ENCODE data around the gene PCDHGC3.
A peak's percentile ranks its signal among the peaks of the same experiment; 100 is the strongest.

PCDHGC3 gene

DNA sequence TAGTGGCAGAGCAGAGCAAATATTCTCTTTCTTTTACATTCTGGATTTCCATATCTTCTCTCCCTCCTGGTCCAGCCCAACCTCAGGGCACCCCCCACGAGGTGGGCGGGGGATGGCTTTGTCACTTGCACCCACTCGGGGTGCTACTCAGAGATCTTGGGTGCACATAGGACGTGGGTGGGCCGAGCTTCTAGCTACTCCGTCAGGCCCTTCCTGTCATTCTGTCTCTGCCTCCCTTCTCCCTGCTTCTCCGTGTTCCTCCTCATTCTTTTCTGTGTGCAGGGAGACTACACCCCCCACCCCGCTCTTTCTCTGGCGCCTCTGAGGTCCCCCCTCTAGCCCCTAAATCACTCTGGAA is 32.7 kb downstream of the PCDHGC3 start:
- DNase-seq (ENCODE audit: low read depth, low spot score), result no peak

DNA sequence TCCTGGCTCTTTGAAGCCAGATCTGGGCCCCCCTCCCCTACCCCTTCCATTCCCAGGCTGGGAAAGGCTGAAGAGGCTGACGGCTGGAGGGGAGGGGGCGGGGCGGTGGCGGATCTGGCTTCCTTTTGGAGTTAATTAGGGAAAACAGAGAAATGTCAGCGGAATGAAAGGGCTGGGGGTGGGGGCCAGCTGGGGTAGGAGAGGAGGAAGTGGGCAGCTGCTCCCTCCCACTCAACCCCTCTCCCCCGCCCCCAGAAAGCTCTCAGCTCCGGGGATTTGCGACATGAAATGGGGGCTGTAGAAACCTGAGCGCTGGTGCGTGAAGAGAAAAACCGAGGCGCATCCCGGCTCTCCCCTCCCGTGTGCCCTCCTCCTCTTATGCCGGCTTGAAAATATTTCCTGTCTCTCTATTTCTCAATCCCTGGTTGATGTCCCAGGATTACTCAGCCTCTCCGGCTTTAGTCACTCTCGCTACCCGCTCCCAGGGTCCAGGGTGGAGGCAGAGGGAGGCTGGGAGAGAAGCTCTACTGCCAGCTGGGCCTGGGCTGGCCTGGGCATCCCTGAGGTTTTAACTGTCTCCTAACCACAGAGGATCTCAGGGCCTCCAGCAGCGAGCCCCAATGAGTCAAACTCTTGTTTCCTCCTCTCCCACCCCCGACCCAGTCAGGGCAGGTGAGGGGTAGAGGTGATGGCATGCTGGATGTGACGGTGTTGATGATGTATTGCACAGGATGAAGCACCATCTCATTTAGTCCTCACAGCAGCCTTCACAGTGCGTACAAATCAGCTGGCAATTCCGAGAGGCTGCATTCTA is 33.2 kb downstream of the PCDHGC3 start:
- no peak for DNase-seq (ENCODE audit: low read depth, low spot score)

DNA sequence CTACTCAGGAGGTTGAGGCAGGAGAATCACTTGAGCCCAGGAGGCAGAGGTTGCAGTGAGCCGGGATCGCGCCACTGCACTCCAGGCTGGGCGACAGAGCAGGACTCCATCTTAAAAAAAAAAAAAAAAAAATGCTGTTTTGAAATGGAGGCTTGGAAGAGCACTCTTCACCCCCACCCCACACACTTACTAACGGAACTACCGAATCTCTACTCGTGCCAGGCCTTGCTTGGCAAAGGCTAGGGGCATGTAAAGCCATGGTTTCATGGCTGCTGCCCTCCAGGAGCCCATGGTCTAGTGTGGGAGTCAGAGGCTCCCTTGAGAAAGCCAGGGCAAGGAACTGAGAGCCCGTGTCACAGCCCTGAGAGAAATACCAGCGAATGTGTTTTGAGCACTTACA is 34.4 kb downstream of the PCDHGC3 start:
- no peak for DNase-seq (ENCODE audit: low read depth, low spot score)

DNA sequence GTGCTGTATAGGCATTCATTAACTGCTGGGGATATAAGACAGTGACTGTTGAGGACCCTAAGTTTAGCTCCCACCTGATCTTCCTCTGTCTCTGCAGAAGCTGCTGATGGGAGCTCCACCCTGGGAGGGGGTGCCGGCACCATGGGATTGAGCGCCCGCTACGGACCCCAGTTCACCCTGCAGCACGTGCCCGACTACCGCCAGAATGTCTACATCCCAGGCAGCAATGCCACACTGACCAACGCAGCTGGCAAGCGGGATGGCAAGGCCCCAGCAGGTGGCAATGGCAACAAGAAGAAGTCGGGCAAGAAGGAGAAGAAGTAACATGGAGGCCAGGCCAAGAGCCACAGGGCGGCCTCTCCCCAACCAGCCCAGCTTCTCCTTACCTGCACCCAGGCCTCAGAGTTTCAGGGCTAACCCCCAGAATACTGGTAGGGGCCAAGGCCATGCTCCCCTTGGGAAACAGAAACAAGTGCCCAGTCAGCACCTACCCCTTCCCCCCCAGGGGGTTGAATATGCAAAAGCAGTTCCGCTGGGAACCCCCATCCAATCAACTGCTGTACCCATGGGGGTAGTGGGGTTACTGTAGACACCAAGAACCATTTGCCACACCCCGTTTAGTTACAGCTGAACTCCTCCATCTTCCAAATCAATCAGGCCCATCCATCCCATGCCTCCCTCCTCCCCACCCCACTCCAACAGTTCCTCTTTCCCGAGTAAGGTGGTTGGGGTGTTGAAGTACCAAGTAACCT is 35.3 kb downstream of the PCDHGC3 start:
- no peak for DNase-seq (ENCODE audit: low read depth, low spot score)

DNA sequence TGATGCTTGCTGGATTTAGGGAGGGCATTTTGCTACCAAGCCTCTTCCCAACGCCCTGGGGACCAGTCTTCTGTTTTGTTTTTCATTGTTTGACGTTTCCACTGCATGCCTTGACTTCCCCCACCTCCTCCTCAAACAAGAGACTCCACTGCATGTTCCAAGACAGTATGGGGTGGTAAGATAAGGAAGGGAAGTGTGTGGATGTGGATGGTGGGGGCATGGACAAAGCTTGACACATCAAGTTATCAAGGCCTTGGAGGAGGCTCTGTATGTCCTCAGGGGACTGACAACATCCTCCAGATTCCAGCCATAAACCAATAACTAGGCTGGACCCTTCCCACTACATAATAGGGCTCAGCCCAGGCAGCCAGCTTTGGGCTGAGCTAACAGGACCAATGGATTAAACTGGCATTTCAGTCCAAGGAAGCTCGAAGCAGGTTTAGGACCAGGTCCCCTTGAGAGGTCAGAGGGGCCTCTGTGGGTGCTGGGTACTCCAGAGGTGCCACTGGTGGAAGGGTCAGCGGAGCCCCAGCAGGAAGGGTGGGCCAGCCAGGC is 36.1 kb downstream of the PCDHGC3 start:
- DNase-seq (ENCODE audit: low read depth, low spot score), result no peak

DNA sequence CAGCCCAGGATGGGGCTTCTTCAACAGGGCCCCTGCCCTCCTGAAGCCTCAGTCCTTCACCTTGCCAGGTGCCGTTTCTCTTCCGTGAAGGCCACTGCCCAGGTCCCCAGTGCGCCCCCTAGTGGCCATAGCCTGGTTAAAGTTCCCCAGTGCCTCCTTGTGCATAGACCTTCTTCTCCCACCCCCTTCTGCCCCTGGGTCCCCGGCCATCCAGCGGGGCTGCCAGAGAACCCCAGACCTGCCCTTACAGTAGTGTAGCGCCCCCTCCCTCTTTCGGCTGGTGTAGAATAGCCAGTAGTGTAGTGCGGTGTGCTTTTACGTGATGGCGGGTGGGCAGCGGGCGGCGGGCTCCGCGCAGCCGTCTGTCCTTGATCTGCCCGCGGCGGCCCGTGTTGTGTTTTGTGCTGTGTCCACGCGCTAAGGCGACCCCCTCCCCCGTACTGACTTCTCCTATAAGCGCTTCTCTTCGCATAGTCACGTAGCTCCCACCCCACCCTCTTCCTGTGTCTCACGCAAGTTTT is 36.7 kb downstream of the PCDHGC3 start:
- DNase-seq (ENCODE audit: low read depth, low spot score), result peak; percentile 74

DNA sequence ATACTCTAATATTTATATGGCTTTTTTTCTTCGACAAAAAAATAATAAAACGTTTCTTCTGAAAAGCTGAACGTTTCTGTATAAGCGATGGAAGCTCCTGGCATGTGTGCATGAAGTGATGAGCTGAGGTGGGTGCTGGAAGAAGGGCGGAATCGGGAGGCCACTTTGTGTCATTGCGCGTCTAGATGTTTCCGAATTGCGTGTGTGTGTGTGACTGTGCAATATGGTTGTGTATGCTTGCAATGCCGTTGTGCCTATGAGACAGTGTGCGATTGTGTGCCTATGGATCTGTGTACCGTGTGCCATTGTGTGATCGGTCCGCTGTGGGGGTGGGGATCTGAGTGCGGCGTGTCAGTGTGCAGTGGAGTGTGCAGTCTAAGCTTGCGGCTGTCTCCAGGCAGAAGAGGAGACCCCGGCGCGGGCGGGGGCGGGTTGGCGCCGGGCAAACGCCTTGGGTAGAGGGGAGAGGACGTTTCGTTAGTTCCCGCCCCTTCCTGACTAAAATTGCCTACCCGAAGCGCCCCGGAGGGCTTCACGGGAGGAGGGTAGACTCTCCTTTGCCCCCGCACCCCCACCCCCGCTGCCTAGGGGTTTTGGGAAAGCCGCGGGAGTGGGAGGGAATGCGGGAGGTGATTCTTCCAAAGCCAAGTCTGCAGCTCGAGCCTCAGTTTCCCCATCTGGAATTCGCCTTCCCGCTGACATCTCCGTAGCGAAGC is 37.3 kb downstream of the PCDHGC3 start:
- no peak for DNase-seq (ENCODE audit: low read depth, low spot score)

DNA sequence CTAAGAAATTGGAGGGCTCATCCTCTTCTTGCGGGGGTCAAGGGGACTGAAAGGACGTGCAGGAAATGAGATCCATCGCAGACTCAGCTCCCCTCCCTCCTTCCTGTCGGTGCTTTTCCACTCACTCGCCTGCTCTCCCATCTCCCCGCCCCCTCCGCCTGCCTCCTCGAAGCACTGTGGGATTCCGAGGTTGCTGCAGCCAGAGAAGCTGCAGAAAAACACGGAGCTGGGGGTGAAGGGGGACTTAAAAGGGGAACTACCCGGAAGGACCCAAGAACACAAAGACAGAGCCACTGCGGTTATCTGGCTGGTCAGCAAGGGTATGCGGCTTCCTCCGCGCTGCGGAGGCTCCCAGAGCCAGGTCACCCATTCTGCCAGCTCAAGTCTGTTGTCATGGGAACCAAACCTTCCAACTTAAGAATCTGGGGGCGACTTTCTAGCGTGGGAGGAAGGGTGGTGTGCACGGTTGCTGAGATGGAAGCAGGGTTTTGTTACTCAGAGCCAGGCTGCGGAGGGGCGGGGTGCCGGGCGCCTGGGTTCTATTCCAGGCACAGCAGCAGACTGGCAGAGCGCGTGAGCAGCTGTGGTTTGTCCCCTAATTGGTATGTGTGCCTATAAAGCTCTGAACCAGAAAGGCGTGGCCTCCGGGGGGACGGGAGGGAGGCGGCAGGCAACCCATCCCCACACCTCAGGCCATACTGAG is 38.0 kb downstream of the PCDHGC3 start:
- DNase-seq (ENCODE audit: low read depth, low spot score), result no peak

DNA sequence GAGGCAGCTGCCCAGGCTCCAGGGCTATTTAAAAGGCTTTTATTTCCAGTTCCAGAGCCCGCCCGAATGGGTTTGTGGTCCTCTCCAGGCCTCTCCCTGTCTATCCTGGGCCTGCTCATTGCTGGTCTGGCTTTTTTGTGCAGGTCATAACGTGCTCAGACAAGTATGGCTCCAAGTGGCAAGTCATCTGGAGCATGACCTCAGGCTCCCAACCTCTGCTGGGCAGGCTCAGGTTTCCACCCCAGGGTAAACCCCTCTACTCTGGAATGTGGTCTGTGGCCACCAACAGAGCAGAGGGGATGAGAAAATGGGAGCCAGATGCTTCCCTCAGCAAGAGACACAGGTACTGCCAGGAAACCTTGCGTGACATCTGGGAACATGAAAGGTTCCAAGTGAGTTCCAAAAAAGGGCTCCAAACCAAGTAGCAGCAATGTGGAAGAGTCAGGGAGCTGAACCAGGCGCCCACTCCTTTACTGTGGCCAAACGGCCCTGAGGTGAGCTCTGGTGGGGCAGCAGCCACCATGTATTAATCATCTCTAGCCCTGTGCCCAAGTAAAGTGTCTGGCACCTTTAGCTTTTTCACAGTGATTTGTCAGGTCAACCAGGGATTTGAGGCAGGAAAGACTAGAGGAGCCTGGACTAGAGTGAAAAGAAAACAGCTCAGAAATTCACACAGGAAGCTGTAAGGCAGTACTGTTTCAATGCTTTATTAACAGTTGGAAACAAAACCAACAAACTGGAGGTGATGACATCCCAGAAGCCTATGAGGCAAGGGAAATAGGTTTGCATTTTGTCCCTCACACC is 38.8 kb downstream of the PCDHGC3 start:
- DNase-seq (ENCODE audit: low read depth, low spot score), result no peak

DNA sequence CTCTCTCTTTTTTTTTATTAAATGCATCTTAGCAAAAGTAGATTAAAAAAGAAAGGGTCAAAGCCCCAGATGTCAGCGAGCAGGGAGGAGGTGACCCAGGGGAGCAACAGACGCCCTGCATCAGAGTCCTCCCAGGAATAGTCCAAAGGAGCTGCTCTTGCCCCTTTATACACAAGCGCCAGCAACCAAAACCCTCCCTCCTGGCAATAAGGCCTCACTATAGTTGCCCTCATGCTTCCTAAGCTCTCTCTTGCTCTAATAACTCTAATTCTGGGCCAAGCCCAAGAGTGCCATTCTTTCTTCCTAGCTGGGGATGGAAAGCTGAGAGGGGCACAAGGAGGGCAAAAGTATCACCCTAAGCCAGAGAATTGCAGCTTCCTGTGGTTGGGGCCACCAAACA is 39.4 kb downstream of the PCDHGC3 start:
- DNase-seq (ENCODE audit: low read depth, low spot score), result no peak

DNA sequence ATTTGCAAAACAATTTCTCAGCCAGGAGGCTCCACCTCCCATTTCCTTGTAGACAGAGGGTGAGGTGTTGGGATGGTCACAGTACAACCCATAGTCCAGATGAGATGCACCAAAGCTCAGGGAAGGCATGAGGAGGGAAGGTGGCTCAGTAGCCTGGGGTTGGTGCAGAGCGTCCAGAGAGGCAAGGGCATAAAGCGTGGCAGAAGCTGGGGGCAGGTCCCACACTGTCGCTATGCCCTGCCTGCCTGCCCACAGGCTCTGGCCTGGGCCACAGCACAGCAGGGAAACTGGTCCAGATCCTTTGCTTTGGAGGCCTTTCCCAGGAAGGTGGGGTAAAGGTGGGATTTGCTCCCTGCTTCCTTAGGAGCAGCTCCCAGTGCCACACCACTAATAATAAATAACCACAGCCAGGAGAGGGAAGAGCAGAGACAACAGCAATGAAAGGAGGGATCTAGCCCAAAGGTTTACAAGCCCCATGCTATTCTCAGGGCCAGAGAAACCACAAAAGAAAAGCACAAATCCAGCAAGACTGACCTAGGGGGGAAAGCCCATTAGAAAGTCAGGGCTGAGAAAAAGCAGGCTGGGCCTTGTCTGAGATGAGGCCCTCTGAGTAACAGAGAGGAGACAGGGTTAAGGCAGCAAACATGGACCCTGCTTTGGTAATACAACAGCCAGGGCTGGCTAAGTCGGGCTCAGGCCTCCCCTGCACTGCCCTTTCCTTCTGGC is 40.3 kb downstream of the PCDHGC3 start:
- no peak for DNase-seq (ENCODE audit: low read depth, low spot score)

DNA sequence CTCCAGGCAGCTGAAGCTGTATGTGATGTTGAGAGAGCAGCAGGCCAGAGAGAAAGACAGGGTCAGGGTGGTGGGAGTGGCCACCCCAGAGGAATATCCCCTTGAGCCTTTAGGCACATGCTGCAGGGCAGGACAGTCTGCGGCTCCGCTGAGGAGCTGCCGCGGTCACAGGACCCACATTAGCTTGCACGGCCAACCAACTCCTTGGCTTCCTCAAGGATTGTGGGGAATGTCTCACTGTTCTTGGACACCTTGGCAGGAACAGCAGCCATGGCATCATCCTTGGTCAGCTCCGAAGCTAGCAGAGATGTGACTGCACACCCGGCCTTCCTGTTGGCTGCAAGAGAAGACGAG is 40.9 kb downstream of the PCDHGC3 start:
- DNase-seq (ENCODE audit: low read depth, low spot score), result no peak

DNA sequence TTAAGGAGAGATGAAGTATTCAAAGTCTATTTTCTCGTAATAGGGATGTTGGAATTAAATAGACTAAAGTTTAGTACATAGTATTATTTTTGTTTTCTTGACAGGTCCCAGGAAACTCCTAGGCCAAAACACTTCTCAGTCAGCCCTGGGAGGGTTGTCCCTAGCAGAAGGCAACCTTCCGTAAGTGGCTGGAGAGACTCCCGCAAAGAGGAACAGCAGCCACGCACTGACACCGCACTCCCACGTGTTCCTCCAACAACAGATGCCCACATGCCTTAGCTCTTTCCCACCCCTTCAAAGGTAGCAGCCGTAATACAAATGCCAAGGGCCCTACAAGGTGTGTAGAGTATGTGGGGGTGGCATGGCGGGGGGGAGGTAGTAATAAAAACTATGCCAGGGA is 41.5 kb downstream of the PCDHGC3 start:
- DNase-seq (ENCODE audit: low read depth, low spot score), result no peak

DNA sequence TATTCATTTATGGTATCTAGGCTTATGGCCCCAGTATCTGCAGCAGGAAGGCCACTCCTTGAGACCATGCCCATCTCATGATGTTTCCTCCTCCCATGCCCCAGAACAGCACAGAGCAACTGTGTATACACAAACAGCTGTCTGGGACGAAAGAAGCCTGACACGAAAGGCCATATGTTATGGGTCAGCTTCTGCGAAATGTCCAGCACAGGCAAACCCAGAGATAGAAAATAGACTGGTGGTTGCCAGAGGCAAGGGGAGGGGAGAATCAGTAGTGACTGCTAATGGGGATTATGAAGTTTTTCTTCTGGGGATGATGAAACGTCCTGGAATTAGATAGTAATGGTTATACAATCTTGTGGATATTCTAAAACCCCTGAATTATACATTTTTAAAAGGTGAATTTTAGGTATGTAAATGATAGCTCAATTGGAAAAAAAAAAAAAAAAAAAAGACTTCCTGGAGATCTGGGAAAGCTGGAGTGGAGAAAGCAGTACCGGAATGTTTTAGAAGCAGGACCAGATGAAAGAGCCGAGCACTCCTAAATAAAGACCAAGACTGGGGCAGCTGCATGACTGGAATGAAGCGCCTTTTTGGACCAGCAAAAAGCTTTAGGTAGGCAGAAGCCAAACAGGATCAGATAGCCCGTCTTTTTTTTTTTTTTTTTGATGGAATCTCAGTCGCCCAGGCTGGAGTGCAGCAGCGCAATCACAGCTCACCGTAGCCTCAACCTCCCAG is 42.3 kb downstream of the PCDHGC3 start:
- no peak for DNase-seq (ENCODE audit: low read depth, low spot score)

DNA sequence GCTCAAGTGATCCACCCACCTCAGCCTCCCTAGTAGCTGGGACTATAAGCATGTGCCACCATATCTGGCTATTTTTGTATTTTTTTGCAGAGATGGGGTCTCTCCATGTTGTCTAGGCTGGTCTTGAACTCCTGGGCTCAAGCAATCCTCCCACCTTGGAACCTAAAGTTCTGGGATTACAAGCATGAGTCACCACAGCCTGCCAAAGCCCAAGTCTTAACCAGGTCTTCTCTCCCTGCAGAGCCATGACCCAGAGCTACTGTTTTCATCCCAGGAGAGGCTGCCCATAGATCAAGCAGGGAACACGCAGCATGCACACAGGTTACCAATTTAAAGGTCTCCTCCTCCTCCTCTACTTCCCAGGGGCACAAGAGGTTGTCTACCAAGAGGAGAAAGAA is 42.9 kb downstream of the PCDHGC3 start:
- DNase-seq (ENCODE audit: low read depth, low spot score), result no peak

DNA sequence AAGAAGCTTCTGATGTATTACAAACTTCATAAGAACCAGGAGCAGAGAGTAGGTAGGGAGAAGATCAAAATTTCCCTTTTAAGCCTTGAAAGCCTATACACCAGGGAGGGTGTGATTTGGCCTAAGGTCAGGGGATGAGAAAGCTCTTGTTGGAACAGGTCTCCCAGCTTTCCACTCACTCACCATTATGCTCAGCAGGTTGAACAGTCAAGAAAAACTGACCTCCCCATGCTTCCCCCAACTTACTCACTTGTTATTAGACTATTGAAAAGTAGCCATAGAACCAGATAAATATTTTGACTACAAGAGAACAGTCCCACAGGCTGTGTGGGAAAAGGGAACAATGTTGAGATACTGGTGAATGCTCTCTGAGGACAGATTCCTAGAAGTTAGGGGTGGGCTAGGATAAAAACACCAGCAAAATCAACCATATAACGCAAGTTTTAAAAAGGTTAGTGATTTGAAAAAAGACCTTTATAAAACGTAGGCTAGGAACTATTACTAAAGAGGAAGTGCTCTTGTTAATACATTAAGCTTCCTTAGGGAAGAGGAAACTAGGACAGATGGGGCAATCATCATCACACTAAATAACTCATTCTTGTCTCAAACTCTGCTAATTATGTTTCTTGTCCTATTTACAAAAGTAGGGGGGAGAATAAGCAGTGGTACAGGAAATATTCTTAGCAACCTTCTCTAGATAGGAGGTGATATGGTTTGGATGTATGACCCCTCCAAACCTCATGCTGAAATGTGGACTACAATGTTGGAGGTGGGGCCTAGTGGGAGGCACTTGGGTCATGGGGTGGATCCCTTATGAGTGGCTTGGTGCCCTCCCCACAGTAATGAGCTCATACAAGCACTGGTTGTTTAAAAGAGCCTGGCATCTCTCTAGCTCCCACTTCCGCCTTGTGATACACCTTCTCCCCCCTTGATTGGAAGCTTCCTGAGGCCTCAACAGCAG is 44.1 kb downstream of the PCDHGC3 start:
- DNase-seq (ENCODE audit: low read depth, low spot score), result no peak

DNA sequence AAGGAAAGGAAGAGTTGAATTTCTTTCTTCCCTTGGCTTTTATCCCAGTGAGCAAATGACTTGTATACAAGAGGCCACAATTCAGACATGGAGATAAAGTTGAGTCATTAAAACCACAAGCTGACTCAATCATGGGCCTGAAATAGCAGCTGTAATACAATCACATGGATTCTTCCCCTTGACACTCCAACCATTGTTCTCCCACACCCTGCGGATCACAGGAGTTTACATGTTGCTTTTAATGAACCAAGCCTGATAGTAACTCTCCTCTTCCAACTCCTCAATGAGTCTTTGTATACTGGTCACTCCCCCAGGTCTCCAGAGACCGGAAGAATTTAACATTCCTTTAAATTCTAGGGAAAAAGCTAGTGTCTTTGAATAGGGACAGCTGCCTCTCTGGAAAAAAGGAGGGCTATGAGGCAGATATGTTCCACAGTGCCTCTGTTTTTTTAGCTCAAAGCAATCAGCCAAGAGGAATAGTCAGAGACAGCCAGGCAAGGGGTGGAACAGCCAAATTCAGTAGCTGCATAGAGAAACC is 45.5 kb downstream of the PCDHGC3 start:
- no peak for DNase-seq (ENCODE audit: low read depth, low spot score)

DNA sequence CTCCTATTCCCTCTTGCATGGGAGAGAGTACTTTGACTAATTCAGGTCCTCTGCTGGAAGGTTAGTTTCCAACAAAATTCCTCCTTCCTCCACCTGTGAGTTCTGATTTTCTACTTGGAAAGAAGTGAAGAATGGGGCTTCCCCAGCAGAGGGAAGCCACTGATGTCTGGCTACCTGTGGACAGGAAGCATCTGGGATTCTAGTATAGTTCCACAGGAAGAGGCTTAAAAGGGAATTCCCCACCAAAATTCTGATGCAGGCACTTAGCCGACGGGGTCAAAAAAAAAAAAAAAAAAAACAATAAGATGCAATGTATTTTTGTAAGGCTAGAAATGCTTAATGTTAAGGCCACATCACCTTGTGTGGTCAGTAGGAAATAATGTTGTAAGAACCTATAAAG is 46.5 kb downstream of the PCDHGC3 start:
- no peak for DNase-seq (ENCODE audit: low read depth, low spot score)

All from activated naive CD8-positive, alpha-beta T cell treated with anti-CD3 and anti-CD28 coated beads, Interleukin-2, amount 50 U/mL, for 16 hours (primary cell).